ENCODE measurements around the gene SNAI3.

SNAI3 gene

GRCh38 chr16:88732961-88733294, 46.6 kb upstream of the SNAI3 start:
- TF ChIP-seq, protein P1, sequence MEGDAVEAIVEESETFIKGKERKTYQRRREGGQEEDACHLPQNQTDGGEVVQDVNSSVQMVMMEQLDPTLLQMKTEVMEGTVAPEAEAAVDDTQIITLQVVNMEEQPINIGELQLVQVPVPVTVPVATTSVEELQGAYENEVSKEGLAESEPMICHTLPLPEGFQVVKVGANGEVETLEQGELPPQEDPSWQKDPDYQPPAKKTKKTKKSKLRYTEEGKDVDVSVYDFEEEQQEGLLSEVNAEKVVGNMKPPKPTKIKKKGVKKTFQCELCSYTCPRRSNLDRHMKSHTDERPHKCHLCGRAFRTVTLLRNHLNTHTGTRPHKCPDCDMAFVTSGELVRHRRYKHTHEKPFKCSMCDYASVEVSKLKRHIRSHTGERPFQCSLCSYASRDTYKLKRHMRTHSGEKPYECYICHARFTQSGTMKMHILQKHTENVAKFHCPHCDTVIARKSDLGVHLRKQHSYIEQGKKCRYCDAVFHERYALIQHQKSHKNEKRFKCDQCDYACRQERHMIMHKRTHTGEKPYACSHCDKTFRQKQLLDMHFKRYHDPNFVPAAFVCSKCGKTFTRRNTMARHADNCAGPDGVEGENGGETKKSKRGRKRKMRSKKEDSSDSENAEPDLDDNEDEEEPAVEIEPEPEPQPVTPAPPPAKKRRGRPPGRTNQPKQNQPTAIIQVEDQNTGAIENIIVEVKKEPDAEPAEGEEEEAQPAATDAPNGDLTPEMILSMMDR (conservative IDR thresholded peaks at IDR 0.05; ENCODE audit: low read depth, low read length): no peak
- no peak overlapping the region for H3K4me3 ChIP-seq (ENCODE audit: low read depth, low read length)
- DNase-seq (ENCODE audit: low read depth): no peak

DNA sequence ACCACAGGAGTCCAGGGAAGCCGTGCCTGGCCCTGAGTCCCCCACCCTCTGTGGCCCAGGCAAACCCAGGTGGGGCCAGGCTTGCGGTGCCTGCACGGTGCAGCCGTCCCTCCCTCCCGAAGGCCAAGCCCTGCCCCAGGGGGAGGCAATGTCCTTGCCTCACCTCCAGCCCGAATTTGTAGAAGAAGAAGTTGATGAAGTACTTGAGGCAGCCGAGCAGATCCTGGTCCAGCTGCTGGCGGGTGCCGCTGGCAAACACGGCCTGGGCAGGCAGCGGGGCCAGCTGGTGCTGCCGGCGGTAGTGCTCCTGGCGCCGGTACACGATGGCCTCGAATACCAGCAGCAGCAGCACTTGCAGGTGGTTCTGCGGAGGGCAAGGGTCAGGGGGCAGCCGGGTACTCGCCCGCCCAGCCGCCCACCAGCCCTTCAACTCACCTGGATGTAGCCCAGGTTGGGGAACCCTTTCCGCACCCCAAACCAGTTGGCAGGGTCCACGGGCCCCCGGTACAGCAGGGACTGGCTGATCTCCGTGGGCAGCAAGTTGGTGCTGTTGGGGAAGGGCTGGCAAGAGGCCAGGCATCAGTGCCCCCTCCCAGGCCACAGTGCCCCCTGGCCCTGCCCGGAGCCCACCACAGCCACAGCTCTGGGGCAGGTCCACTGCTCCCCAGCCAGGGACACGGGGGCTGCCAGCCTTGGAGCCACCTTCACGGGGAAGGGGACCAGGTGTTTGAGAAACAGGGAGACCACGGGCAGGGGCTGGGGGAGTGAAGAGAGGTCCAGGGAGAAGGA, 46.1 kb upstream of the SNAI3 start:
- no peak for DNase-seq (ENCODE audit: low read depth)
- H3K4me3 ChIP-seq (ENCODE audit: low read depth, low read length): no peak overlapping the region
- TF ChIP-seq, protein P1 (conservative IDR thresholded peaks at IDR 0.05; ENCODE audit: low read depth, low read length): no peak

- no peak overlapping the region for H3K4me3 ChIP-seq (ENCODE audit: low read depth, low read length)
- DNase-seq (ENCODE audit: low read depth): no peak
Observed at GRCh38 chr16:88731699-88732098, 45.4 kb upstream of the SNAI3 start.

GRCh38 chr16:88730632-88731607, 44.6 kb upstream of the SNAI3 start:
- H3K4me3 ChIP-seq (ENCODE audit: low read depth, low read length): no peak overlapping the region
- DNase-seq (ENCODE audit: low read depth): peak; percentile 45
- TF ChIP-seq, protein P1 (conservative IDR thresholded peaks at IDR 0.05; ENCODE audit: low read depth, low read length): no peak

More at GRCh38 chr16:88731699-88732098, 45.4 kb upstream of the SNAI3 start:
- TF ChIP-seq, protein P1 (conservative IDR thresholded peaks at IDR 0.05; ENCODE audit: low read depth, low read length): no peak

DNA sequence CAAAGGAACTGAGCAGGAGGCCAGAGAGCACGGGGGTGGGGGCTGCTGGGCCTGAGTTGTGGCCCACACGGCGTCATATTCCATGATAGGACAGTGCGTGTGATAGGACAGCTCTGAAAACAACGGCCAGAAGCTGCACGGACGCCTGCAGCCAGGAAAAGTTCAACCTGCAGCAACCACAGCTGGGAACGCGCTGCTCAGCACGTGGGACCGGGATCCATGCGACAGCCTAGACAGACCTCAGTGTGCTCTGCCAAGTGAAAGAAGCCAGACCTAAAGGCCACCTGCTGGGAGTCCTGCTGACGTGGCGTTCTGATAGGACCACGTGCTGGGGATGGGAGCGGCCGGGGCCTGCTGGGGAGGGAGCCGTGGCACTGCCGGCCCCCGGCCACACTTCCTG, 41.6 kb upstream of the SNAI3 start:
- no peak overlapping the region for H3K4me3 ChIP-seq (ENCODE audit: low read depth, low read length)
- peak; percentile 86 for DNase-seq (ENCODE audit: low read depth)
- TF ChIP-seq, protein P1 (conservative IDR thresholded peaks at IDR 0.05; ENCODE audit: low read depth, low read length): no peak

- no peak overlapping the region for H3K4me3 ChIP-seq (ENCODE audit: low read depth, low read length)
- TF ChIP-seq, protein P1 (conservative IDR thresholded peaks at IDR 0.05; ENCODE audit: low read depth, low read length): no peak
- no peak for DNase-seq (ENCODE audit: low read depth)
Observed at GRCh38 chr16:88726981-88727380, 40.7 kb upstream of the SNAI3 start.
